SK-N-SH treated with all-trans-retinoic acid at 6 μM for 48 hours (cell line): ENCODE measurements around the gene HNRNPC.

ENCODE experiments used
- CSDC2 ChIP-seq: fragments of 250-450 bp; sonication (Bioruptor Pico); IDR thresholded peaks from 2 replicates; pipeline ENCODE4 v1.5.0; 2020; ENCODE audit warnings: mild to moderate bottlenecking, moderate library complexity
- CSRNP3 ChIP-seq: fragments of 250-450 bp; sonication (Bioruptor Pico); IDR thresholded peaks from 2 replicates; pipeline ENCODE4 v1.5.1; 2021; ENCODE audit warnings: mild to moderate bottlenecking, moderate library complexity
- GLIS3 ChIP-seq: fragments of 250-450 bp; sonication (Bioruptor Pico); IDR thresholded peaks from 2 replicates; pipeline ENCODE4 v1.5.0; 2020; ENCODE audit warnings: mild to moderate bottlenecking, moderate library complexity
- ISL1 ChIP-seq: fragments of 250-450 bp; sonication (Bioruptor Pico); IDR thresholded peaks from 2 replicates; pipeline ENCODE4 v2.1.2; 2022; ENCODE audit warnings: mild to moderate bottlenecking, moderate library complexity
- PATZ1 ChIP-seq: fragments of 250-450 bp; sonication (Bioruptor Pico); IDR thresholded peaks from 2 replicates; pipeline ENCODE4 v1.8.0; 2020; ENCODE audit warnings: mild to moderate bottlenecking, moderate library complexity, borderline replicate concordance
- PPARA ChIP-seq: fragments of 250-450 bp; sonication (Bioruptor Pico); IDR thresholded peaks from 2 replicates; pipeline ENCODE4 v1.5.0; 2020; ENCODE audit warnings: mild to moderate bottlenecking, borderline replicate concordance
- RARB ChIP-seq: fragments of 250-450 bp; sonication (Bioruptor Pico); IDR thresholded peaks from 2 replicates; pipeline ENCODE4 v1.8.0; 2021; ENCODE audit warnings: mild to moderate bottlenecking, moderate library complexity
- SNAI2 ChIP-seq: fragments of 250-450 bp; sonication (Bioruptor Pico); IDR thresholded peaks from 2 replicates; pipeline ENCODE4 v1.5.0; 2020; ENCODE audit warnings: mild to moderate bottlenecking, moderate library complexity
- TOX ChIP-seq: fragments of 250-450 bp; sonication (Bioruptor Pico); IDR thresholded peaks from 2 replicates; pipeline ENCODE4 v1.8.0; 2021; ENCODE audit warnings: mild to moderate bottlenecking, moderate library complexity, borderline replicate concordance
- ZC3H10 ChIP-seq: fragments of 250-450 bp; sonication (Bioruptor Pico); IDR thresholded peaks from 2 replicates; pipeline ENCODE4 v1.5.1; 2021; ENCODE audit warnings: mild to moderate bottlenecking, moderate library complexity
- ZFP3 ChIP-seq: fragments of 250-450 bp; sonication (Bioruptor Pico); IDR thresholded peaks from 2 replicates; pipeline ENCODE4 v1.5.0; 2020; ENCODE audit warnings: mild to moderate bottlenecking, moderate library complexity
- ZNF8 ChIP-seq: fragments of 450-650 bp; formaldehyde crosslinking; IDR thresholded peaks from 2 replicates; pipeline ENCODE4 v1.5.0; 2020; ENCODE audit warnings: mild to moderate bottlenecking, moderate library complexity
- TF ChIP-seq, protein P1 (sequence below): fragments of 250-450 bp; sonication (Bioruptor Pico); IDR thresholded peaks from 2 replicates; pipeline ENCODE4 v1.5.1; 2020; ENCODE audit warnings: low read depth, mild to moderate bottlenecking, moderate library complexity
- TF ChIP-seq, protein P2 (sequence below): fragments of 250-450 bp; sonication (Bioruptor Pico); IDR thresholded peaks from 2 replicates; pipeline ENCODE4 v1.5.0; 2020; ENCODE audit warnings: mild to moderate bottlenecking, moderate library complexity

DNA sequence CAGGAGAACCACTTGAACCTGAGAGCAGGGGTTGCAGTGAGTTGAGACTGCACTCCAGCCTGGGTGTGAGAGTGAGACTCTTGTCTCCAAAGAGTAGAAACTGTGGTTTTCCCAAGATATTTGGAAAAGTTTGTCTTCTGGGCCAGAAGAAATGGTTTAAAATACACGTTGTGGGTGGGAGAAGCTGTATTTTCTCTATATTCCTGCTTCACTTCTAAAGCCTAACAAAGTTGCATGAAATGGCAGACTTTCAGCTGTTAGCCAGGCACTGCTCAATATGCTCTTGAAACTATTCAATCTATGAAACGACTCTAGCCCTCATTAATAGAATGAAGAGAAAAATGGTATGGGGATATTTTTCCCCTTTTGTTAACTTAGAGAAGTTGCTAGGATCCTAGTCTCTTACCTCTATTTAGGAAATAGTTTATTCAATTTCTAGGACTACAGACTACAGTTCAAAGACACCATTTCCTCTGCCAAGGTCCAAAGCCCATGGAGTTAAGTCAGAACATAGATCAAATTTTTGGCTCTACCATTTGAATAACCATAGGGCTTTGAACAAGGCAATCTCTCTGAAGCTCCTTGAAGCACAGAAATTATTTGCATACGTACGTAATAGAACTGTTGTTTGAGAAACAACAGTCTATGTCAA is 64.1 kb downstream of the HNRNPC start:
- TF ChIP-seq ZFP3 (CRISPR knock-in tag) (no peak), RARB (CRISPR knock-in tag) (no peak), TOX (no peak), SNAI2 (CRISPR knock-in tag) (no peak), ZNF8 (CRISPR knock-in tag) (no peak), CSDC2 (CRISPR knock-in tag) (no peak), PATZ1 (CRISPR knock-in tag) (no peak), GLIS3 (CRISPR knock-in tag) (no peak), ISL1 (CRISPR knock-in tag) (no peak), CSRNP3 (CRISPR knock-in tag) (no peak), ZC3H10 (no peak), PPARA (CRISPR knock-in tag) (no peak)
- TF ChIP-seq, protein P1, sequence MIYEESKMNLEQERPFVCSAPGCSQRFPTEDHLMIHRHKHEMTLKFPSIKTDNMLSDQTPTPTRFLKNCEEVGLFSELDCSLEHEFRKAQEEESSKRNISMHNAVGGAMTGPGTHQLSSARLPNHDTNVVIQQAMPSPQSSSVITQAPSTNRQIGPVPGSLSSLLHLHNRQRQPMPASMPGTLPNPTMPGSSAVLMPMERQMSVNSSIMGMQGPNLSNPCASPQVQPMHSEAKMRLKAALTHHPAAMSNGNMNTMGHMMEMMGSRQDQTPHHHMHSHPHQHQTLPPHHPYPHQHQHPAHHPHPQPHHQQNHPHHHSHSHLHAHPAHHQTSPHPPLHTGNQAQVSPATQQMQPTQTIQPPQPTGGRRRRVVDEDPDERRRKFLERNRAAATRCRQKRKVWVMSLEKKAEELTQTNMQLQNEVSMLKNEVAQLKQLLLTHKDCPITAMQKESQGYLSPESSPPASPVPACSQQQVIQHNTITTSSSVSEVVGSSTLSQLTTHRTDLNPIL: no peak
- TF ChIP-seq, protein P2, sequence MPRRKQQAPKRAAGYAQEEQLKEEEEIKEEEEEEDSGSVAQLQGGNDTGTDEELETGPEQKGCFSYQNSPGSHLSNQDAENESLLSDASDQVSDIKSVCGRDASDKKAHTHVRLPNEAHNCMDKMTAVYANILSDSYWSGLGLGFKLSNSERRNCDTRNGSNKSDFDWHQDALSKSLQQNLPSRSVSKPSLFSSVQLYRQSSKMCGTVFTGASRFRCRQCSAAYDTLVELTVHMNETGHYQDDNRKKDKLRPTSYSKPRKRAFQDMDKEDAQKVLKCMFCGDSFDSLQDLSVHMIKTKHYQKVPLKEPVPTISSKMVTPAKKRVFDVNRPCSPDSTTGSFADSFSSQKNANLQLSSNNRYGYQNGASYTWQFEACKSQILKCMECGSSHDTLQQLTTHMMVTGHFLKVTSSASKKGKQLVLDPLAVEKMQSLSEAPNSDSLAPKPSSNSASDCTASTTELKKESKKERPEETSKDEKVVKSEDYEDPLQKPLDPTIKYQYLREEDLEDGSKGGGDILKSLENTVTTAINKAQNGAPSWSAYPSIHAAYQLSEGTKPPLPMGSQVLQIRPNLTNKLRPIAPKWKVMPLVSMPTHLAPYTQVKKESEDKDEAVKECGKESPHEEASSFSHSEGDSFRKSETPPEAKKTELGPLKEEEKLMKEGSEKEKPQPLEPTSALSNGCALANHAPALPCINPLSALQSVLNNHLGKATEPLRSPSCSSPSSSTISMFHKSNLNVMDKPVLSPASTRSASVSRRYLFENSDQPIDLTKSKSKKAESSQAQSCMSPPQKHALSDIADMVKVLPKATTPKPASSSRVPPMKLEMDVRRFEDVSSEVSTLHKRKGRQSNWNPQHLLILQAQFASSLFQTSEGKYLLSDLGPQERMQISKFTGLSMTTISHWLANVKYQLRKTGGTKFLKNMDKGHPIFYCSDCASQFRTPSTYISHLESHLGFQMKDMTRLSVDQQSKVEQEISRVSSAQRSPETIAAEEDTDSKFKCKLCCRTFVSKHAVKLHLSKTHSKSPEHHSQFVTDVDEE: no peak
